K562 (cell line): Measurements from ENCODE around the gene CD24. TPM values are rescaled to one million over a fixed set of nuclear protein-coding genes. Genes with fewer than 3 reads are reported as not detected.

ENCODE experiments used
- CREM ChIP-seq: IDR thresholded peaks from 2 replicates; pipeline ENCODE4 v1.6.1; 2014; ENCODE audit warnings: antibody characterized with exemption, low read depth
- CXXC5 ChIP-seq: fragments of 250-450 bp; sonication (Bioruptor Pico); IDR thresholded peaks from 2 replicates; pipeline ENCODE4 v1.8.0; 2022; ENCODE audit warnings: inconsistent platforms, mild to moderate bottlenecking, moderate library complexity
- LCOR ChIP-seq: sonication (generic); formaldehyde crosslinking; IDR thresholded peaks from 2 replicates; pipeline ENCODE4 v1.8.0; 2022; ENCODE audit warnings: mild to moderate bottlenecking, missing genetic modification reagents
- MIER1 ChIP-seq: fragments of 450-650 bp; IDR thresholded peaks from 2 replicates; pipeline ENCODE4 v1.6.1; 2016; ENCODE audit warnings: antibody characterized with exemption, mild to moderate bottlenecking, low read depth
- MYBL2 ChIP-seq, 2 experiments: fragments of 450-650 bp in 1 of 2; sonication (generic) in 1 of 2; formaldehyde crosslinking in 1 of 2; IDR thresholded peaks; 2 replicates each; pipeline versions ENCODE4 v1.6.1 to v1.8.1; 2017 to 2022; ENCODE audit warnings: borderline replicate concordance in 1 of 2, inconsistent platforms in 1 of 2, low read depth in 1 of 2, mild to moderate bottlenecking in 1 of 2, missing genetic modification reagents in 1 of 2, moderate library complexity in 1 of 2
- PRMT5 ChIP-seq: sonication (generic); formaldehyde crosslinking; IDR thresholded peaks from 2 replicates; pipeline ENCODE4 v1.5.0; 2020; ENCODE audit warnings: missing genetic modification reagents
- ZNF124 ChIP-seq: sonication (generic); formaldehyde crosslinking; IDR thresholded peaks from 2 replicates; pipeline ENCODE4 v1.8.1; 2022; ENCODE audit warnings: missing genetic modification reagents
- ZNF41 ChIP-seq: fragments of 250-450 bp; sonication (Bioruptor Pico); conservative IDR thresholded peaks from 2 replicates; pipeline ENCODE4 v1.4.0; 2020; ENCODE audit warnings: mild to moderate bottlenecking
- ZNF589 ChIP-seq: fragments of 200-800 bp; sonication (Bioruptor generic); IDR thresholded peaks from 2 replicates; pipeline ENCODE4 v1.6.1; 2016; ENCODE audit warnings: low read depth, missing genetic modification characterization, missing compliant biosample characterization
- polyA plus RNA-seq, 8 experiments: library from polyadenylated mRNA; depleted of rRNA in 4 of 8; stranded (reverse) in 5 of 8; unstranded in 3 of 8; fragments of >200 nt; fragmentation: Nextera tagmentation in 2 of 8; fragmentation: Illumina TruSeq in 1 of 8; extraction: Ambion mirVana in 2 of 8; extraction: Trizol in 1 of 8; gene quantifications; 2 replicates each; pipeline versions ENCODE4 v1.2.1 to v1.2.3, GENCODE V29; 2011 to 2014; ENCODE audit warnings: inconsistent platforms in 1 of 8, missing spikeins in 1 of 8
- total RNA-seq, 7 experiments: library from RNA; depleted of rRNA in 6 of 7; stranded (reverse); fragments of >200 nt in 6 of 7; fragmentation: Illumina TruSeq in 2 of 7; extraction: Trizol in 2 of 7; gene quantifications; 2 replicates each; pipeline versions ENCODE4 v1.2.1 to v1.2.3, GENCODE V29; 2011 to 2021; ENCODE audit warnings: low replicate concordance in 1 of 7
- TF ChIP-seq, protein P1 (sequence below), 2 experiments: fragments of 450-650 bp; IDR thresholded peaks; 2 replicates each; pipeline ENCODE4 v1.6.1; 2018; ENCODE audit warnings: mild to moderate bottlenecking in 2 of 2, low read depth in 1 of 2; ENCODE audit not compliant: partially characterized antibody in 2 of 2
- TF ChIP-seq, protein P2 (sequence below): fragments of 450-650 bp; IDR thresholded peaks from 2 replicates; pipeline ENCODE4 v1.6.1; 2016; ENCODE audit warnings: antibody characterized with exemption
- TF ChIP-seq, protein P3 (sequence below): fragments of 450-650 bp; IDR thresholded peaks from 2 replicates; pipeline ENCODE4 v1.6.1; 2016; ENCODE audit warnings: mild to moderate bottlenecking

Gene CD24
- total and polyA plus RNA-seq, 9 of the 15 experiments (the other 6 are each of a cell fraction or from before 2014, with no cell fraction given) = 8.8 to 155 (median 27.1) TPM

- peak; percentile 47 for TF ChIP-seq CXXC5 (CRISPR knock-in tag)
- 0 out of 2 replicates have a peak, but pooled peaks have one; percentile 24 for TF ChIP-seq LCOR
- TF ChIP-seq, protein P1, sequence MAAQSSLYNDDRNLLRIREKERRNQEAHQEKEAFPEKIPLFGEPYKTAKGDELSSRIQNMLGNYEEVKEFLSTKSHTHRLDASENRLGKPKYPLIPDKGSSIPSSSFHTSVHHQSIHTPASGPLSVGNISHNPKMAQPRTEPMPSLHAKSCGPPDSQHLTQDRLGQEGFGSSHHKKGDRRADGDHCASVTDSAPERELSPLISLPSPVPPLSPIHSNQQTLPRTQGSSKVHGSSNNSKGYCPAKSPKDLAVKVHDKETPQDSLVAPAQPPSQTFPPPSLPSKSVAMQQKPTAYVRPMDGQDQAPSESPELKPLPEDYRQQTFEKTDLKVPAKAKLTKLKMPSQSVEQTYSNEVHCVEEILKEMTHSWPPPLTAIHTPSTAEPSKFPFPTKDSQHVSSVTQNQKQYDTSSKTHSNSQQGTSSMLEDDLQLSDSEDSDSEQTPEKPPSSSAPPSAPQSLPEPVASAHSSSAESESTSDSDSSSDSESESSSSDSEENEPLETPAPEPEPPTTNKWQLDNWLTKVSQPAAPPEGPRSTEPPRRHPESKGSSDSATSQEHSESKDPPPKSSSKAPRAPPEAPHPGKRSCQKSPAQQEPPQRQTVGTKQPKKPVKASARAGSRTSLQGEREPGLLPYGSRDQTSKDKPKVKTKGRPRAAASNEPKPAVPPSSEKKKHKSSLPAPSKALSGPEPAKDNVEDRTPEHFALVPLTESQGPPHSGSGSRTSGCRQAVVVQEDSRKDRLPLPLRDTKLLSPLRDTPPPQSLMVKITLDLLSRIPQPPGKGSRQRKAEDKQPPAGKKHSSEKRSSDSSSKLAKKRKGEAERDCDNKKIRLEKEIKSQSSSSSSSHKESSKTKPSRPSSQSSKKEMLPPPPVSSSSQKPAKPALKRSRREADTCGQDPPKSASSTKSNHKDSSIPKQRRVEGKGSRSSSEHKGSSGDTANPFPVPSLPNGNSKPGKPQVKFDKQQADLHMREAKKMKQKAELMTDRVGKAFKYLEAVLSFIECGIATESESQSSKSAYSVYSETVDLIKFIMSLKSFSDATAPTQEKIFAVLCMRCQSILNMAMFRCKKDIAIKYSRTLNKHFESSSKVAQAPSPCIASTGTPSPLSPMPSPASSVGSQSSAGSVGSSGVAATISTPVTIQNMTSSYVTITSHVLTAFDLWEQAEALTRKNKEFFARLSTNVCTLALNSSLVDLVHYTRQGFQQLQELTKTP (IDR thresholded peaks at IDR 0.05; ENCODE audit: low read depth in 1 of 2, partially characterized antibody in 2 of 2) = peak in 1 of 2 experiments; percentile 91
- TF ChIP-seq, protein P2, sequence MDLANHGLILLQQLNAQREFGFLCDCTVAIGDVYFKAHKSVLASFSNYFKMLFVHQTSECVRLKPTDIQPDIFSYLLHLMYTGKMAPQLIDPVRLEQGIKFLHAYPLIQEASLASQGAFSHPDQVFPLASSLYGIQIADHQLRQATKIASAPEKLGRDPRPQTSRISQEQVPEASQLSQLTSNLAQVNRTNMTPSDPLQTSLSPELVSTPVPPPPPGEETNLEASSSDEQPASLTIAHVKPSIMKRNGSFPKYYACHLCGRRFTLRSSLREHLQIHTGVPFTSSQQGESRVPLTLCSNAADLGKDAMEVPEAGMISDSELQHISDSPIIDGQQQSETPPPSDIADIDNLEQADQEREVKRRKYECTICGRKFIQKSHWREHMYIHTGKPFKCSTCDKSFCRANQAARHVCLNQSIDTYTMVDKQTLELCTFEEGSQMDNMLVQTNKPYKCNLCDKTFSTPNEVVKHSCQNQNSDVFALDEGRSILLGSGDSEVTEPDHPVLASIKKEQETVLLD = no peak
- peak; percentile 81; the same call in 1 of the 2 replicates for TF ChIP-seq PRMT5 (CRISPR knock-in tag)
- 0 out of 2 replicates have a peak, but pooled peaks have one; percentile 18 for TF ChIP-seq ZNF41 (CRISPR knock-in tag)
- TF ChIP-seq ZNF124 (CRISPR knock-in tag) = no peak
- TF ChIP-seq ZNF589 (CRISPR knock-in tag) = no peak
- TF ChIP-seq MYBL2 (IDR thresholded peaks at IDR 0.05; ENCODE audit: low read depth) = no peak
- no peak for TF ChIP-seq MYBL2 (CRISPR knock-in tag; IDR thresholded peaks at IDR 0.05; ENCODE audit: borderline replicate concordance)
- TF ChIP-seq CREM = peak; percentile 21; the same call in 1 of the 2 replicates
- TF ChIP-seq, protein P3, sequence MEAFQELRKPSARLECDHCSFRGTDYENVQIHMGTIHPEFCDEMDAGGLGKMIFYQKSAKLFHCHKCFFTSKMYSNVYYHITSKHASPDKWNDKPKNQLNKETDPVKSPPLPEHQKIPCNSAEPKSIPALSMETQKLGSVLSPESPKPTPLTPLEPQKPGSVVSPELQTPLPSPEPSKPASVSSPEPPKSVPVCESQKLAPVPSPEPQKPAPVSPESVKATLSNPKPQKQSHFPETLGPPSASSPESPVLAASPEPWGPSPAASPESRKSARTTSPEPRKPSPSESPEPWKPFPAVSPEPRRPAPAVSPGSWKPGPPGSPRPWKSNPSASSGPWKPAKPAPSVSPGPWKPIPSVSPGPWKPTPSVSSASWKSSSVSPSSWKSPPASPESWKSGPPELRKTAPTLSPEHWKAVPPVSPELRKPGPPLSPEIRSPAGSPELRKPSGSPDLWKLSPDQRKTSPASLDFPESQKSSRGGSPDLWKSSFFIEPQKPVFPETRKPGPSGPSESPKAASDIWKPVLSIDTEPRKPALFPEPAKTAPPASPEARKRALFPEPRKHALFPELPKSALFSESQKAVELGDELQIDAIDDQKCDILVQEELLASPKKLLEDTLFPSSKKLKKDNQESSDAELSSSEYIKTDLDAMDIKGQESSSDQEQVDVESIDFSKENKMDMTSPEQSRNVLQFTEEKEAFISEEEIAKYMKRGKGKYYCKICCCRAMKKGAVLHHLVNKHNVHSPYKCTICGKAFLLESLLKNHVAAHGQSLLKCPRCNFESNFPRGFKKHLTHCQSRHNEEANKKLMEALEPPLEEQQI = peak; percentile 63; the same call in 1 of the 2 replicates
- TF ChIP-seq MIER1 = peak; percentile 98
Measured at GRCh38 chr6:106927531-106928398, 46.8 kb downstream of the CD24 start (continued).
